SK-N-MC (cell line): ENCODE data around the gene PROB1.

Experiments used
- DNase-seq: peaks from one replicate; pipeline ENCODE4 v3.0.0-alpha.2; 2011; ENCODE audit warnings: low read depth, low spot score
- H3K27ac ChIP-seq: fragments of 200-600 bp; sonication (generic); 2 replicates; pipeline ENCODE4 v1.5.1; 2016; ENCODE audit warnings: mixed run types
- H3K36me3 ChIP-seq: fragments of 200-600 bp; sonication (generic); 2 replicates; pipeline ENCODE4 v1.6.1; 2017; ENCODE audit warnings: antibody characterized with exemption, low read length, mixed read lengths; ENCODE audit not compliant: insufficient read depth
- H3K4me3 ChIP-seq: fragments of 200-600 bp; sonication (generic); 2 replicates; pipeline ENCODE4 v1.5.1; 2016
- H3K9ac ChIP-seq: fragments of 200-600 bp; sonication (generic); 2 replicates; pipeline ENCODE4 v1.8.0; 2017; ENCODE audit warnings: mixed run types, mixed read lengths; ENCODE audit not compliant: insufficient read length
- H3K9me3 ChIP-seq: fragments of 200-600 bp; sonication (generic); 2 replicates; pipeline ENCODE4 v1.6.1; 2017; ENCODE audit warnings: low read depth, mild to moderate bottlenecking, antibody characterized with exemption, low read length, moderate library complexity, mixed read lengths
- EZH2 ChIP-seq: fragments of 200-600 bp; sonication (generic); IDR thresholded peaks from one replicate; pipeline ENCODE4 v1.6.1; 2017; ENCODE audit warnings: antibody characterized with exemption
- FOXP2 ChIP-seq: optimal IDR thresholded peaks from 2 replicates; pipeline ENCODE3; 2011; ENCODE audit warnings: mild to moderate bottlenecking, moderate library complexity; ENCODE audit not compliant: insufficient read depth; ENCODE audit errors: extremely low read length, control extremely low read depth
- POLR2AphosphoS5 ChIP-seq: IDR thresholded peaks from 2 replicates; pipeline ENCODE4 v1.6.1; 2012; ENCODE audit warnings: mild to moderate bottlenecking, low read depth, low read length, borderline replicate concordance

Gene PROB1

DNA sequence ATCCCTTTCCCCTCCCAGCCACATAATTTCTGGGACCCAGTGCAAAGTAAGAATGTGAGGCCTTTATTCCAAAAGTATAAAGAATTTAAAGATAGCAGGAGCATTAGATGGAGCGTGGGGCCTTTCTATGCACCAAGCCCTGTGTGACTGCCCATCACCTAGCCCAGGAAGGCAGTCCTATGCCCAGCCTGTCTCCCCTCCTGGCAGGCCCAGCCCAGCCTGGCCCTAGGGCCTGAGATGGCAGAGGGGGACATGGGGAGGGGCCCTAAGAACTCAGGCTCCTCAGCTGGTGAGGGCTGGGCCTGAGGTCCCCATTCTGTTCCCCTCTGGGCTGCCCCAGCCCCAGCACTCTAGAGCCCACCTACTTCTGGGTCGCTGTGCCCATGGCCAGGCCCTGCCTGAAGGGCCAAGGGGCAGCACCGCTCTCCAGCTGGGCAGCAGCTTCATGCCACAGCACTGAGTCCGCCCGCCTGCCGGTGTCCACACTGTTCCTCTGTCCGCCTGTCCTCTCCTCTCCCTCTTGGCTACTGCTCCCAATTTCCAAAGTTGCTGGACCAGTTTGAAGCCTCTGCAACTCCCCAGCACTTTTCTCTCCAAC is 10.8 kb downstream of the PROB1 start:
- TF ChIP-seq EZH2, result no peak
- no peak for TF ChIP-seq FOXP2
- TF ChIP-seq POLR2AphosphoS5, result no peak
- Histone ChIP-seq H3K36me3 (no peaks in the 10 kb centered on the region), H3K9me3 (no peaks in the 10 kb centered on the region), H3K4me3 (no peak overlapping the region), H3K27ac (no peak overlapping the region), H3K9ac (no peak overlapping the region)
- DNase-seq, result no peak

DNA sequence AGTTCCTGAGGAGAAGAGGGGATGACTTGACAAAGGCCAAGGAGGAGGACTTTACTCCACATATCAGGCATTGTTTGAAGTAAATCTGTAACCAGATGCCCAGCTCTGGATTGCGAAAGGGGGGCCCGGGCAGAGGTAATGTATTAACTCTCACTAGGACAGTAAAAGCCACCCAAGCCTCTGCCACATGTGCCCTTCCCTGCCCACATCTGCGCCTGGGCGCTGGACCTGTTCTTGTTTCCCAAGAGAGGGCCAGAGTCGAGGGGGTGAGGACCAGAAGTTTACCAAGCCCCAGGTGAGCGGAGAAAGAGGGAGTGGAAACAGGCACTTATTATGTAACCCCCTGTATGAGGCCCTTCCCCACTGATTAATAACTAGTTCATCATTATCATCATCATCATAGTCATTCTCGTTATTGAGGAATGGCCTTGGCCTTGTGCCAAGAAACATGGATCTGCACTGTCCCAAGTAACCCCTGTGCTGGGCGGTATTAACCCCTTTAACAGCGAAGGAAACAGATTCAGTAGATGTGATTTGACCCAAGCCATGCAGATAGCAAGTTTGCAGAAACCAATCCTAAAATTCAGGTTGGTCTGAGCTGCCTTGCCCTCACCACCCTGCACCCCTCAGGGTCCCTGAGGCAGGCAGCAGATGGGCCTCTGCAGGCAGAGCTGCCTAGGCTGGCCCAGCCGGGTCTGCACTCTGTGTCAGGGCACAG is 11.5 kb downstream of the PROB1 start, which contains the start of gene SLC23A1:
TSS of gene SLC23A1 (minus strand) at position 23 of the 718 bp plus-strand sequence. CDS start 44 bp downstream, outside the sequence.
- Histone ChIP-seq H3K27ac (no peak within 1 kb of the TSS), H3K9ac (no peak within 1 kb of the TSS), H3K4me3 (no peak within 1 kb of the TSS), H3K9me3 (no peaks in the 10 kb centered on the region), H3K36me3 (no peaks in the 10 kb centered on the region)
- no peak for DNase-seq
- TF ChIP-seq EZH2 (no peak), FOXP2 (no peak), POLR2AphosphoS5 (no peak)

DNA sequence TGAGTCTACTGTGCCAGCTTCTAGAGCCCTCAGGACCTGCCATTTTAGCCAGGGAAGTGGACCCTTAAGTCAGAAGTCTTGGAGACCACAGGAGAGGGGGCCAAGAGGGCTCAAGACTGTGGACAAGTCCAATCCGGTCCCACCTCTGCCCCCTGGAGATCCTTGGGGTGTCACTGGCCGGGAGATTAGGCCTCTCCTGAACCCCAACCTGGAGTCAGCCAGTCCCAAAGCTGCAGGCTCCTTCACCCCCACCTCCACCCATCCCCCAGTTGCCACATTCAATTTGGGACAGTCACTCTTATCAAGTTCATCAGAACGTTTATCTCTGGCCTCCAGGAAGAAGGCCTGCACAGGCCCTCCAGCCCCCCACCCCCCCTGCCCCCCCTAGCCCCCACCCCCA is 12.1 kb downstream of the PROB1 start:
- no peak overlapping the region for H3K9ac ChIP-seq

DNA sequence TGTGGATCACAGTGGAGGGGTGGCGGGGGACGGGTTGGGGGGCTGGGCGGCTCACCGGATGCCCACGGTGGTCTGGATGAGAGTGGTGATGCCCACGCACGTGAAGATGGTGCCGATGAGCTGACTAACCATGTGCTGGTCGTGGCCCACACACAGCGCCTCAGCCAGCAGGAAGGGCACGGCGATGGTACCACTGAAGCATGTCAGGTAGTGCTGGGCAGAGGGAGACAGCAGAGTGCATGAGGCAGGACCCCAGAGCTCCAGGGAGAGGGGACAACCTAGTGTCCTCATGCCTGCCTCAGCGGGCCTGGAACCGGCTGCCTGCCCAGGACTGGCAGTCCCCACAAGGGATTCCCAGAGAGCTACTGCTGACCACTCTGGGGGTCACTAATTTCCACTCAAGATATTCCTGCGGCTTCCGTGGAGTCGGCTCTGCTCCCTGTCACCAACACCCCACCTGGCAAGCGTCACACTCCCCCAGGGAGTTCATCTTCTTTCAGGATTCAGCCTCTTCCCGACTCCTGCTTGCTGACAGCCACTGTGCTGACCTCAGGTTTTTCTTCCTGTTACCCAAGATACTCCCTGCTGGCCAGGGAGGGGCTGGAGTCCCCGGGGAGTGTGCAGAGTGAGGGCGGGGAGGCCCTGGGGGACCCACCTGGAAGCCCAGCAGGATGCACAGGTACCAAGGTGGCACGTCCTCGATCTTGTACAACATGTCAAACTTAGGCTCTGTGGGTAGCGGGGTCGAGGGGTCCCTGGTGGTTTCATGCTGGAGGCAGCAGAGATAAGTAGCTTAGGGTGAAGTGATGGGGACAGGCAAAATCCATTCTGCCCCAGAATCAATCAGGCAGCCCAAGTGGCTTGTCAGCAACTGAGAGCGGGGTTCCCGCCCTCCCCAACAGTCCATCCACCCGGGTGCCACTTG is 12.8 kb downstream of the PROB1 start:
- DNase-seq, result no peak
- H3K27ac ChIP-seq, result no peak overlapping the region

More for the DNA sequence above, 12.1 kb downstream of the PROB1 start:
- TF ChIP-seq EZH2 (no peak), FOXP2 (no peak), POLR2AphosphoS5 (no peak)
- no peak overlapping the region for H3K27ac ChIP-seq
- no peak for DNase-seq
- no peak overlapping the region for H3K4me3 ChIP-seq
- H3K36me3 ChIP-seq, result no peaks in the 10 kb centered on the region
- no peaks in the 10 kb centered on the region for H3K9me3 ChIP-seq

DNA sequence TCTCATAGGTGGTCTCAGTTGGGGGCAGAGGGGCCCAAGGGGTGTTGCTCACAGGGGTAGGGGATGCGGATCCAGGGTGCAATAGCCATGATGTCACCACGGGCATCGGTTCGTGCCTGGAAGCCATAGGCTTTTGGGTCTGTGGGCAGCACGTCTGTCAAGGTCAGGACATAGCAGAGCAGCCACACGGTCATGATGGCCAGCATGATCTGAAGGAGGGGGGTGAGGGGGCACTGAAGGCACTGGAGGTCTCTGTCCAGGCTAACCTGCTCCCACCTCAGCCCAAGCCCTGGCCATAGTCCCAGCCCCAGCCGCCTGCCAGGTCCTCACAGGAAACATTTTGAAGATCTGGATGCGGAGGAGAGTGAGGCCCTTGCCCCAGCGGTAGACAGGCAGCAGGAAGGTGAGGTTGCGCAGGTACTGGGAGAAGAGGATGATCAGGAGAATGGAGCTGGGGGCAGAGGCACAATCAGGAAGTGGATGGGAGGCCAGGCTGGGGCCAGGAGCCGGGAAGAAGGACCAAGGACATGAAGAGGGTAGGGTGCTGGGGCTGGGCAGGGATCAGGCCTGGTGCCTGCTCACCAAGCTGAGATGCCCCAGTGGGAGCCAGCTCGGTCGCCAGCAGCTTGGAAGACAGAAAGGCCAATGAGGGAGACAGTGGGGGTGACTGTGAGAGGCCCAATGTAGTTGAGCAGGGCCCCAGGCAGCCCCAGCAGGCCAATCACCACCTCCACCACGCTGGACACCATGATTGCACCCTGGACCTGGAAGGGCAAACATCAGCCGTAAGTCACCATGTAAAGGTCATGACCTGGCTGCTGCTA is 15.1 kb downstream of the PROB1 start:
- TF ChIP-seq EZH2 (no peak), FOXP2 (no peak), POLR2AphosphoS5 (no peak)
- H3K27ac ChIP-seq, result no peak overlapping the region
- no peak overlapping the region for H3K4me3 ChIP-seq
- H3K9me3 ChIP-seq, result no peaks in the 10 kb centered on the region
- no peak for DNase-seq
- no peaks in the 10 kb centered on the region for H3K36me3 ChIP-seq
- H3K9ac ChIP-seq, result no peak overlapping the region

More for the DNA sequence above, 12.8 kb downstream of the PROB1 start:
- TF ChIP-seq FOXP2 (no peak), EZH2 (no peak)
- no peak overlapping the region for H3K4me3 ChIP-seq
- H3K9me3 ChIP-seq, result no peaks in the 10 kb centered on the region
- H3K9ac ChIP-seq, result no peak overlapping the region
- no peaks in the 10 kb centered on the region for H3K36me3 ChIP-seq

DNA sequence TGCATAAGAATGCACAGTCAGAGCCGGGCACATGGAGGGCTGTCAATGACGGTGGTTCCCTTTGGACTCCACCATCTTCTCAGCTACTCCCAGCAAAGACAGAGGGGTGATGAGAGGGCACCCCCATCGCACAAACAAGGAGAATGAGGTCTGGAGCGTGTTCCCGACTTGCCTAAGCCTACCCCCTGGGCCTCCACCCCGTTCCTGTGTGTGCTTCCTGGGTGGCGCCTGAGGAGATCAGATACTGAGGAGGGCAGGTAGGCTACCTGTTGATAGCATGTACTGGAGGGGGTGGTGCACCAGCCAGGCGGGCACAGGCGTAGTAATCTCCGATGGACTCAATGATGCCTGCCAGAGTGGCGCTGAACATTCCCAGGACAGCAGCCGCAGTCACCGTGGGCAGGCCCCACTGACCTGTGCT is 16.0 kb downstream of the PROB1 start:
- Histone ChIP-seq H3K4me3 (no peak overlapping the region), H3K27ac (no peak overlapping the region), H3K9ac (no peak overlapping the region), H3K9me3 (no peaks in the 10 kb centered on the region), H3K36me3 (no peaks in the 10 kb centered on the region)
- DNase-seq, result no peak
- TF ChIP-seq POLR2AphosphoS5, result no peak
- no peak for TF ChIP-seq FOXP2

DNA sequence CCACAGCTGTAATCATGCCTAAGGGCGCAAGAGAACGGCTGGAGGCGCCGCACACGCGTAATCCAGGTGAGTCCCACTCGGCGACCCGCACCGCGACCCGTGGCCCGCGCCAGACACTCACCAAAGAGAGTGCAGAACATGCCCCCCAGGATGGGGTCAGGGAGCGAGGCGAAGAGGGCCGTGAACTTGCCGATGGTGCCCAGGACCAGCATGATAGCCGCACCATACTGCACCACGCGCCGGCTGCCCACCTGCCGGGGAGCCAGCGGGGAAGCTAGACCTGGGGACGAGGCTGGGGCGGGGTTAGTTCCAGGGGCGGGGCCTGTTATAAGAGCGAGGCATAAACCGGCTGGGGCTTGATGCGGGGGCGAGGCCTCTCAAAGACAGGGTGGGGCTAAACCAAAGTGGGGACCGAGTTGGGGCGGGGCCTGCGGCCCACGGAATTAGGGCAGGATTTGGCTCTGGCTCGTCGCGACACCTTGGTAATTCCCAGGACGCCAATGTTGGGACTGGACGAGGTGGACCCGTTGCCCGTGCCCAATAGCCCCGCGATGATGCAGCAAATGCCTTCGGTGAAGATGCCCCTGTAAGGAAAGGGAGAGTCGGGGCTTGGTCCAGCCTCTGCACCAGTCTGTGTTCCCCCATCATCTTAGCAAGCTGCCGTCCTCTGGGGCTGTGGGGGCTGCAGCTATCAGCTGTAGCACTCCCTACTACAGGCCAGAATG is 16.6 kb downstream of the PROB1 start:
- TF ChIP-seq EZH2 (no peak), POLR2AphosphoS5 (no peak)
- Histone ChIP-seq H3K27ac (no peak overlapping the region), H3K9me3 (no peaks in the 10 kb centered on the region), H3K9ac (no peak overlapping the region), H3K4me3 (no peak overlapping the region), H3K36me3 (no peaks in the 10 kb centered on the region)
- DNase-seq, result no peak
